HepG2 (cell line): ENCODE measurements around the gene LRRC27. TPM values are rescaled to one million over a fixed set of nuclear protein-coding genes. Genes with fewer than 3 reads are reported as not detected.

ENCODE experiments used
- ATAC-seq: fragments of 200-7000 bp; cut with Tn5 transposase; 3 replicates; pipeline ENCODE4 v1.9.1; 2020; ENCODE audit warnings: mild to moderate bottlenecking, moderate library complexity
- BruUV-seq: library from RNA; stranded (reverse); fragments of 400-500 nt; replicated peaks from 2 replicates; lab custom pipeline; 2021; lab: Mats Ljungman, UMichigan
- CTCF ChIA-PET: fragments of 300-600 bp; formaldehyde crosslinking; extraction: SDS; loops from one replicate; lab custom pipeline; 2021; ENCODE audit warnings: low total read pairs, inconsistent platforms, low intra/inter-chr PET ratio; lab: Yijun Ruan, JAX
- POLR2A ChIA-PET: fragments of 350-600 bp; sonication (Branson Sonifier 250); formaldehyde crosslinking; loops from one replicate; lab custom pipeline; 2020; ENCODE audit warnings: antibody characterized with exemption, inconsistent platforms; lab: Yijun Ruan, JAX
- DNase-seq: peaks from one replicate; pipeline ENCODE4 v3.0.0-alpha.2; 2015; ENCODE audit warnings: low spot score
- FAIRE-seq: peaks from 3 replicates; lab custom pipeline; 2011; peaks lifted over from hg19 to GRCh38; lab: Jason Lieb, UNC
- H2AFZ ChIP-seq: one replicate; pipeline ENCODE4 v1.6.1; 2011; ENCODE audit warnings: low read length, inconsistent platforms
- H3K27ac ChIP-seq: fragments of 300-600 bp; 3 replicates; pipeline ENCODE4 v1.8.0; 2011; ENCODE audit warnings: mixed run types, mild to moderate bottlenecking, mixed read lengths, low read length, inconsistent platforms; ENCODE audit not compliant: insufficient read depth; ENCODE audit errors: extremely low read length
- H3K27me3 ChIP-seq, 2 experiments: fragments of 200-600 bp in 1 of 2; 2 replicates in 1 of 2; 3 replicates in 1 of 2; pipeline versions ENCODE4 v1.6.0 to v1.8.0; 2011; ENCODE audit warnings: low read length in 2 of 2, mild to moderate bottlenecking in 2 of 2, moderate library complexity in 2 of 2, inconsistent platforms in 1 of 2; ENCODE audit not compliant: insufficient read depth in 2 of 2, control insufficient read depth in 1 of 2
- H3K36me3 ChIP-seq, 2 experiments: fragments of 200-600 bp in 1 of 2; replicated peaks in 1 of 2; 2 replicates in 1 of 2; 3 replicates in 1 of 2; pipeline versions ENCODE4 v1.5.1 to v1.8.0; 2011; ENCODE audit warnings: low read length in 2 of 2, inconsistent platforms in 1 of 2; ENCODE audit not compliant: insufficient read depth in 2 of 2, control insufficient read depth in 1 of 2
- H3K4me1 ChIP-seq: 2 replicates; pipeline ENCODE4 v1.5.1; 2012; ENCODE audit warnings: low read length, inconsistent platforms; ENCODE audit not compliant: insufficient read depth
- H3K4me2 ChIP-seq: 2 replicates; pipeline ENCODE4 v1.6.0; 2011; ENCODE audit warnings: low read depth, low read length, inconsistent platforms
- H3K4me3 ChIP-seq, 3 experiments: fragments of 200-600 bp in 1 of 3; sonication (generic), shearing (Covaris generic) in 1 of 3; replicated peaks in 1 of 3; 2 replicates each; pipeline ENCODE4 v1.5.1; 2011 to 2016; ENCODE audit warnings: low read length in 3 of 3, inconsistent platforms in 2 of 3, low read depth in 2 of 3, mild to moderate bottlenecking in 2 of 3, control low read depth in 1 of 3, mixed read lengths in 1 of 3; ENCODE audit not compliant: insufficient read depth in 1 of 3
- H3K79me2 ChIP-seq: one replicate; pipeline ENCODE4 v1.6.1; 2011; ENCODE audit warnings: low read length, inconsistent platforms; ENCODE audit not compliant: insufficient read depth
- H3K9ac ChIP-seq: 2 replicates; pipeline ENCODE4 v1.6.0; 2011; ENCODE audit warnings: mild to moderate bottlenecking, low read depth, low read length, inconsistent platforms; ENCODE audit not compliant: insufficient read depth
- H3K9me3 ChIP-seq: 2 replicates; pipeline ENCODE4 v1.5.1; 2012; ENCODE audit warnings: mild to moderate bottlenecking, low read length
- H4K20me1 ChIP-seq: 2 replicates; pipeline ENCODE4 v1.6.0; 2011; ENCODE audit warnings: inconsistent platforms, mild to moderate bottlenecking, low read length, moderate library complexity; ENCODE audit not compliant: insufficient read depth
- AKNA ChIP-seq: sonication (generic); formaldehyde crosslinking; IDR thresholded peaks from 2 replicates; pipeline ENCODE4 v1.4.0; 2020; ENCODE audit warnings: missing genetic modification reagents, borderline replicate concordance
- CENPBD1 ChIP-seq: sonication (generic); formaldehyde crosslinking; IDR thresholded peaks from 2 replicates; pipeline ENCODE4 v1.8.0; 2022; ENCODE audit warnings: missing genetic modification reagents, low read depth, mild to moderate bottlenecking, borderline replicate concordance
- ERF ChIP-seq: IDR thresholded peaks from 2 replicates; pipeline ENCODE4 v1.6.1; 2018; ENCODE audit warnings: missing biosample characterization, missing genetic modification reagents
- HNRNPK ChIP-seq: fragments of 200-400 bp; formaldehyde crosslinking; IDR thresholded peaks from 2 replicates; pipeline ENCODE4 v1.6.1; 2018; ENCODE audit warnings: low read length, low read depth, moderate library complexity, mild to moderate bottlenecking; ENCODE audit not compliant: poor library complexity, severe bottlenecking
- KDM2A ChIP-seq: sonication (generic); formaldehyde crosslinking; IDR thresholded peaks from 2 replicates; pipeline ENCODE4 v1.4.0; 2020; ENCODE audit warnings: low read depth, missing genetic modification reagents, borderline replicate concordance
- KLF16 ChIP-seq, 2 experiments: sonication (generic) in 1 of 2; formaldehyde crosslinking in 1 of 2; IDR thresholded peaks; 2 replicates each; pipeline versions ENCODE4 v1.6.1 to v1.8.0; 2016 to 2023; ENCODE audit warnings: missing genetic modification reagents in 2 of 2, missing compliant biosample characterization in 1 of 2
- NONO ChIP-seq, 2 experiments: fragments of 450-650 bp in 1 of 2; sonication (generic) in 1 of 2; formaldehyde crosslinking in 1 of 2; IDR thresholded peaks in 1 of 2; conservative IDR thresholded peaks in 1 of 2; 2 replicates each; pipeline versions ENCODE4 v1.6.1 to v1.8.0; 2017 to 2022; ENCODE audit warnings: mild to moderate bottlenecking in 1 of 2, missing genetic modification reagents in 1 of 2, moderate library complexity in 1 of 2
- PTBP1 ChIP-seq: fragments of 200-400 bp; formaldehyde crosslinking; IDR thresholded peaks from 2 replicates; pipeline ENCODE4 v1.6.1; 2018; ENCODE audit warnings: low read length, low read depth; ENCODE audit not compliant: poor library complexity, severe bottlenecking
- SOX5 ChIP-seq: IDR thresholded peaks from 2 replicates; pipeline ENCODE4 v1.6.1; 2016; ENCODE audit warnings: borderline replicate concordance
- ZFP62 ChIP-seq: sonication (generic); formaldehyde crosslinking; IDR thresholded peaks from 2 replicates; pipeline ENCODE4 v1.4.0; 2020; ENCODE audit warnings: missing genetic modification reagents
- ZNF282 ChIP-seq: fragments of 450-650 bp; IDR thresholded peaks from 2 replicates; pipeline ENCODE4 v1.6.1; 2018; ENCODE audit not compliant: partially characterized antibody
- ZNF33A ChIP-seq: sonication (generic); formaldehyde crosslinking; IDR thresholded peaks from 2 replicates; pipeline ENCODE4 v1.5.1; 2020; ENCODE audit warnings: missing genetic modification reagents, mild to moderate bottlenecking, moderate library complexity, borderline replicate concordance
- ZSCAN22 ChIP-seq: sonication (generic); formaldehyde crosslinking; IDR thresholded peaks from 2 replicates; pipeline ENCODE4 v1.4.0; 2020; ENCODE audit warnings: mild to moderate bottlenecking, missing genetic modification reagents
- WGBS: methylation state at CpG from one replicate; pipeline ENCODE4 v1.1.6; 2017; ENCODE audit warnings: low lambda C conversion rate; 5-methylcytosine and 5-hydroxymethylcytosine counted together
- in situ Hi-C: cut with HindIII; loops from 2 replicates; pipeline ENCODE4 v1.10.0; 2017; ENCODE audit warnings: low pct_unique_long_range_greater_than_20kb; ENCODE audit not compliant: extremely low pct_ligation_motif_present
- intact Hi-C: fragments of 100-400 bp; cut with micrococcal nuclease; formaldehyde crosslinking; loops from one replicate; pipeline ENCODE4 v1.10.0; 2022; ENCODE audit not compliant: unreplicated experiment
- polyA plus RNA-seq, 8 experiments: library from polyadenylated mRNA; depleted of rRNA in 3 of 8; stranded (reverse) in 7 of 8; unstranded in 1 of 8; fragments of >200 nt; fragmentation: Illumina TruSeq in 4 of 8; extraction: Trizol in 4 of 8; gene quantifications; 2 replicates each; pipeline versions ENCODE4 v1.2.1 to v1.2.3, GENCODE V29; 2011 to 2016; ENCODE audit warnings: low read depth in 4 of 8, missing spikeins in 1 of 8, mixed read lengths in 1 of 8; ENCODE audit not compliant: insufficient read depth in 1 of 8
- total RNA-seq, 5 experiments: library from RNA; depleted of rRNA; stranded (reverse); fragments of >200 nt; fragmentation: Illumina TruSeq; extraction: Trizol; gene quantifications; 2 replicates each; pipeline ENCODE4 v1.2.3, GENCODE V29; 2016; ENCODE audit warnings: low read depth in 1 of 5
- TF ChIP-seq, protein P1 (sequence below): sonication (generic); formaldehyde crosslinking; IDR thresholded peaks from 2 replicates; pipeline ENCODE4 v1.5.0; 2020; ENCODE audit warnings: mild to moderate bottlenecking, missing genetic modification reagents
- TF ChIP-seq, protein P2 (sequence below): sonication (generic); formaldehyde crosslinking; IDR thresholded peaks from 2 replicates; pipeline ENCODE4 v1.5.0; 2020; ENCODE audit warnings: mild to moderate bottlenecking, low read depth, missing genetic modification reagents, borderline replicate concordance

The LRRC27 gene
- total and polyA plus RNA-seq, 2 of the 13 experiments (the other 11 are each of a cell fraction or from before 2014, with no cell fraction given), result 4.2 to 4.6 TPM

- TF ChIP-seq AKNA (CRISPR knock-in tag), result no peak
- no peak for TF ChIP-seq ZSCAN22 (CRISPR knock-in tag)
- no peak for TF ChIP-seq SOX5 (CRISPR knock-in tag)
- TF ChIP-seq ZNF282, result no peak
Observed at GRCh38 chr10:132350946-132351345, 19.0 kb downstream of the LRRC27 start (continued).

- Histone ChIP-seq H3K79me2 (no peaks in the 10 kb centered on the region), H3K27me3 (no peaks in the 10 kb centered on the region), H3K9me3 (no peaks in the 10 kb centered on the region), H3K4me1 (no peaks in the 10 kb centered on the region), H3K4me2 (no peak overlapping the region), H3K36me3 (no peaks in the 10 kb centered on the region), H2AFZ (no peak overlapping the region), H3K27ac (no peak overlapping the region), H3K4me3 (no peak overlapping the region), H3K9ac (no peak overlapping the region), H4K20me1 (no peaks in the 10 kb centered on the region)
- ATAC-seq, result no peak
- 91% methylated on average over 13 of the region's 25 CpGs for WGBS
- no TSS peak for BruUV-seq
- POLR2A ChIA-PET, result no interaction called here
- intact Hi-C loops, result no loop called here
- CTCF ChIA-PET, result interaction anchor here (3.1 kb wide), 1 partner anchor 129 kb away, joined by 50 read pairs; no protein-coding TSS in a partner anchor
- in situ Hi-C loops, result no loop called here
- no peak for DNase-seq
- no peak for FAIRE-seq
- TF ChIP-seq KLF16 (CRISPR knock-in tag; IDR thresholded peaks at IDR 0.05) (no peak), NONO (IDR thresholded peaks at IDR 0.05) (no peak), NONO (CRISPR knock-in tag; conservative IDR thresholded peaks at IDR 0.05) (no peak), CENPBD1 (CRISPR knock-in tag) (no peak), ERF (CRISPR knock-in tag) (no peak), ZNF33A (CRISPR knock-in tag) (no peak), PTBP1 (no peak), KDM2A (CRISPR knock-in tag) (no peak), HNRNPK (no peak), ZFP62 (CRISPR knock-in tag) (no peak)
- TF ChIP-seq, protein P1, sequence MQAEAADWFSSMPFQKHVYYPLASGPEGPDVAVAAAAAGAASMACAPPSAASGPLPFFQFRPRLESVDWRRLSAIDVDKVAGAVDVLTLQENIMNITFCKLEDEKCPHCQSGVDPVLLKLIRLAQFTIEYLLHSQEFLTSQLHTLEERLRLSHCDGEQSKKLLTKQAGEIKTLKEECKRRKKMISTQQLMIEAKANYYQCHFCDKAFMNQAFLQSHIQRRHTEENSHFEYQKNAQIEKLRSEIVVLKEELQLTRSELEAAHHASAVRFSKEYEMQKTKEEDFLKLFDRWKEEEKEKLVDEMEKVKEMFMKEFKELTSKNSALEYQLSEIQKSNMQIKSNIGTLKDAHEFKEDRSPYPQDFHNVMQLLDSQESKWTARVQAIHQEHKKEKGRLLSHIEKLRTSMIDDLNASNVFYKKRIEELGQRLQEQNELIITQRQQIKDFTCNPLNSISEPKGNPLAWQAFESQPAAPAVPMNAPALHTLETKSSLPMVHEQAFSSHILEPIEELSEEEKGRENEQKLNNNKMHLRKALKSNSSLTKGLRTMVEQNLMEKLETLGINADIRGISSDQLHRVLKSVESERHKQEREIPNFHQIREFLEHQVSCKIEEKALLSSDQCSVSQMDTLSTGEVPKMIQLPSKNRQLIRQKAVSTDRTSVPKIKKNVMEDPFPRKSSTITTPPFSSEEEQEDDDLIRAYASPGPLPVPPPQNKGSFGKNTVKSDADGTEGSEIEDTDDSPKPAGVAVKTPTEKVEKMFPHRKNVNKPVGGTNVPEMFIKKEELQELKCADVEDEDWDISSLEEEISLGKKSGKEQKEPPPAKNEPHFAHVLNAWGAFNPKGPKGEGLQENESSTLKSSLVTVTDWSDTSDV (CRISPR knock-in tag), result no peak
- TF ChIP-seq, protein P2, sequence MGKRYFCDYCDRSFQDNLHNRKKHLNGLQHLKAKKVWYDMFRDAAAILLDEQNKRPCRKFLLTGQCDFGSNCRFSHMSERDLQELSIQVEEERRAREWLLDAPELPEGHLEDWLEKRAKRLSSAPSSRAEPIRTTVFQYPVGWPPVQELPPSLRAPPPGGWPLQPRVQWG, result no peak
Observed at GRCh38 chr10:132351611-132352010, 19.6 kb downstream of the LRRC27 start.
